Measurements from ENCODE around the gene SLC6A12.

DNA sequence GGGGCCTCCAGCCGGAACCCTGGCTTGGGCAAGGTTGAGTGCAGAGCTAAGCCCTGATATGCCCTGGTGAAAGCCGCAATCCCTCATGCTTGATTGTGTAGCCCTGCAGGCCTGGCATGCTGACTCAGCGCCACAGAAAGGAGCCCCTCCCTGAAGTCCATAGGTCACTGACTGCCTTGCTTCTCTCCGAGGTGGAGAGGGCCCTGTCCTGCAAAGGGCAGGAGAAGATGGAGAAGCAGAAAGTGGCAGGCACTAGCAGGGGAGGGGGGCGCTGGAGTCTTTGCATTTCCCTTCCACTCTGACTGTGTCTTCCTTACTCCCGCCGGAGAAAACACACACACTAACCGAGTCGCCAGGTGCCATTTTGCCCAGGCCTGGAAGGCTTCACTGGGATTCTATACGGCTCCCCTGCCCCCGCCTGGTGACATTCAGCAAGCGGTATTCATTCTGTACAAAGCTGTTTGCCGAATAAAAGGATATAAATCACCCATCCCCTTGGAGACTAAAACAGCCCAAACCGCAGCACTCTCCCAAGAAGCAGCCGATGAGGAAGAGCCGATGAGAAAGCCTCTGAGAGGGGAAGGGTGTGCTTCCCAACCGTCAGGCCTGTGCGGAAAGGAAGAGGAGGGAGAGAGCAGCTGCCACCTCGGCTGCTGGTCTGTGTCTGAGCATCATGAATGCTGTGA lies 69.8 kb downstream of the SLC6A12 start:
- TF ChIP-seq EZH2 (IDR thresholded peaks at IDR 0.05; ENCODE audit: borderline replicate concordance, insufficient read depth, low read length, poor library complexity, severe bottlenecking) (no peak), POLR2AphosphoS5 (IDR thresholded peaks at IDR 0.05) (no peak), SMC3 (conservative IDR thresholded peaks at IDR 0.05; ENCODE audit: poor library complexity) (no peak), MXI1 (conservative IDR thresholded peaks at IDR 0.05; ENCODE audit: poor library complexity, severe bottlenecking) (no peak), EP300 (conservative IDR thresholded peaks at IDR 0.05; ENCODE audit: poor library complexity, severe bottlenecking) (peak; percentile 11), RAD21 (conservative IDR thresholded peaks at IDR 0.05) (peak; percentile 47), TAF1 (IDR thresholded peaks at IDR 0.05; ENCODE audit: low read depth) (no peak)
- TF ChIP-seq, protein P1, sequence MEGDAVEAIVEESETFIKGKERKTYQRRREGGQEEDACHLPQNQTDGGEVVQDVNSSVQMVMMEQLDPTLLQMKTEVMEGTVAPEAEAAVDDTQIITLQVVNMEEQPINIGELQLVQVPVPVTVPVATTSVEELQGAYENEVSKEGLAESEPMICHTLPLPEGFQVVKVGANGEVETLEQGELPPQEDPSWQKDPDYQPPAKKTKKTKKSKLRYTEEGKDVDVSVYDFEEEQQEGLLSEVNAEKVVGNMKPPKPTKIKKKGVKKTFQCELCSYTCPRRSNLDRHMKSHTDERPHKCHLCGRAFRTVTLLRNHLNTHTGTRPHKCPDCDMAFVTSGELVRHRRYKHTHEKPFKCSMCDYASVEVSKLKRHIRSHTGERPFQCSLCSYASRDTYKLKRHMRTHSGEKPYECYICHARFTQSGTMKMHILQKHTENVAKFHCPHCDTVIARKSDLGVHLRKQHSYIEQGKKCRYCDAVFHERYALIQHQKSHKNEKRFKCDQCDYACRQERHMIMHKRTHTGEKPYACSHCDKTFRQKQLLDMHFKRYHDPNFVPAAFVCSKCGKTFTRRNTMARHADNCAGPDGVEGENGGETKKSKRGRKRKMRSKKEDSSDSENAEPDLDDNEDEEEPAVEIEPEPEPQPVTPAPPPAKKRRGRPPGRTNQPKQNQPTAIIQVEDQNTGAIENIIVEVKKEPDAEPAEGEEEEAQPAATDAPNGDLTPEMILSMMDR (IDR thresholded peaks at IDR 0.05; ENCODE audit: poor library complexity, severe bottlenecking), result peak; percentile 39
- TF ChIP-seq, protein P2, sequence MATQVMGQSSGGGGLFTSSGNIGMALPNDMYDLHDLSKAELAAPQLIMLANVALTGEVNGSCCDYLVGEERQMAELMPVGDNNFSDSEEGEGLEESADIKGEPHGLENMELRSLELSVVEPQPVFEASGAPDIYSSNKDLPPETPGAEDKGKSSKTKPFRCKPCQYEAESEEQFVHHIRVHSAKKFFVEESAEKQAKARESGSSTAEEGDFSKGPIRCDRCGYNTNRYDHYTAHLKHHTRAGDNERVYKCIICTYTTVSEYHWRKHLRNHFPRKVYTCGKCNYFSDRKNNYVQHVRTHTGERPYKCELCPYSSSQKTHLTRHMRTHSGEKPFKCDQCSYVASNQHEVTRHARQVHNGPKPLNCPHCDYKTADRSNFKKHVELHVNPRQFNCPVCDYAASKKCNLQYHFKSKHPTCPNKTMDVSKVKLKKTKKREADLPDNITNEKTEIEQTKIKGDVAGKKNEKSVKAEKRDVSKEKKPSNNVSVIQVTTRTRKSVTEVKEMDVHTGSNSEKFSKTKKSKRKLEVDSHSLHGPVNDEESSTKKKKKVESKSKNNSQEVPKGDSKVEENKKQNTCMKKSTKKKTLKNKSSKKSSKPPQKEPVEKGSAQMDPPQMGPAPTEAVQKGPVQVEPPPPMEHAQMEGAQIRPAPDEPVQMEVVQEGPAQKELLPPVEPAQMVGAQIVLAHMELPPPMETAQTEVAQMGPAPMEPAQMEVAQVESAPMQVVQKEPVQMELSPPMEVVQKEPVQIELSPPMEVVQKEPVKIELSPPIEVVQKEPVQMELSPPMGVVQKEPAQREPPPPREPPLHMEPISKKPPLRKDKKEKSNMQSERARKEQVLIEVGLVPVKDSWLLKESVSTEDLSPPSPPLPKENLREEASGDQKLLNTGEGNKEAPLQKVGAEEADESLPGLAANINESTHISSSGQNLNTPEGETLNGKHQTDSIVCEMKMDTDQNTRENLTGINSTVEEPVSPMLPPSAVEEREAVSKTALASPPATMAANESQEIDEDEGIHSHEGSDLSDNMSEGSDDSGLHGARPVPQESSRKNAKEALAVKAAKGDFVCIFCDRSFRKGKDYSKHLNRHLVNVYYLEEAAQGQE (IDR thresholded peaks at IDR 0.05; ENCODE audit: borderline replicate concordance), result peak; percentile 43
